GM12873 (cell line): ENCODE measurements around the gene HHIPL2.

Experiments
- TF ChIP-seq, protein P1 (sequence below): IDR thresholded peaks from 2 replicates; pipeline ENCODE4 v1.5.1; 2012; ENCODE audit warnings: low read depth, mild to moderate bottlenecking, moderate library complexity, low read length, control low read depth; ENCODE audit not compliant: insufficient read depth; ENCODE audit errors: missing control alignments

HHIPL2 gene

DNA sequence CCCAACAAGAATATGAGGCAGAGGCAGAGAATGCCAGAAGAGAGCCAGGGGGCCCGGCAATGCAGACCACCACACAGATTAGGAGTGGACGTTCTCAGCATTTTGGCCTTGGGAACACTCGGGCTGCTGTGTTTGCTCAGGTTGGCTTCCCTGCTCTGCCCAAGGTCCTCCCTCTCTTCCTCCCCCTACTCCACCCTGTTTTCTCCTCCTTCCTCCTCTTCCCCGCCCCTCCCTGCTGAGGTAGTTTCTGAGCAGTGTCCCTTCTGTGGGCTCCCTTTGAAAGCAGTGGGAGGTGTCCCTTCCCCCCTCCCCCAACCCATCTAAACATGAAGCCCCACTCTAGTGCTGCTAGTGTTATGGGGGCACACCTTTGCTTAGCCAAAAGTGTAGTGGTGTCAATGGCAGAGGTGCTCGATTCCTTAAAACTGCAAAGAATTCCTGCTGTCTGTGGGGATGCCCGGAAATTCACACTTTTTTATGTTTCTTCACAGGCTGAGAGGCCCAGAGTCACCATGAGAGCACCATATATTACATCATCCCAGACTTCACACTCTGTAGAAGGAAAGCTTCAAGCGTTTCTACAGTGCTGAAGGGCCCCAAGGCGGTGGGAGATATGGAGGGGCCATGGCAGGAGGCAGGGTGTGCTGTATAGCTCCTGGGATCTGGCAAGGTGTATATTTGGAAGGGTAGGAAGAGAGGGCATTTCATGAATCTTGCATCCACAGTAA lies at the start of gene HHIPL2:
HHIPL2 (minus strand) TSS at position 161 of the 728 bp plus-strand sequence; CDS start at position 101, 60 bp downstream.
- TF ChIP-seq, protein P1, sequence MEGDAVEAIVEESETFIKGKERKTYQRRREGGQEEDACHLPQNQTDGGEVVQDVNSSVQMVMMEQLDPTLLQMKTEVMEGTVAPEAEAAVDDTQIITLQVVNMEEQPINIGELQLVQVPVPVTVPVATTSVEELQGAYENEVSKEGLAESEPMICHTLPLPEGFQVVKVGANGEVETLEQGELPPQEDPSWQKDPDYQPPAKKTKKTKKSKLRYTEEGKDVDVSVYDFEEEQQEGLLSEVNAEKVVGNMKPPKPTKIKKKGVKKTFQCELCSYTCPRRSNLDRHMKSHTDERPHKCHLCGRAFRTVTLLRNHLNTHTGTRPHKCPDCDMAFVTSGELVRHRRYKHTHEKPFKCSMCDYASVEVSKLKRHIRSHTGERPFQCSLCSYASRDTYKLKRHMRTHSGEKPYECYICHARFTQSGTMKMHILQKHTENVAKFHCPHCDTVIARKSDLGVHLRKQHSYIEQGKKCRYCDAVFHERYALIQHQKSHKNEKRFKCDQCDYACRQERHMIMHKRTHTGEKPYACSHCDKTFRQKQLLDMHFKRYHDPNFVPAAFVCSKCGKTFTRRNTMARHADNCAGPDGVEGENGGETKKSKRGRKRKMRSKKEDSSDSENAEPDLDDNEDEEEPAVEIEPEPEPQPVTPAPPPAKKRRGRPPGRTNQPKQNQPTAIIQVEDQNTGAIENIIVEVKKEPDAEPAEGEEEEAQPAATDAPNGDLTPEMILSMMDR, result no peak

DNA sequence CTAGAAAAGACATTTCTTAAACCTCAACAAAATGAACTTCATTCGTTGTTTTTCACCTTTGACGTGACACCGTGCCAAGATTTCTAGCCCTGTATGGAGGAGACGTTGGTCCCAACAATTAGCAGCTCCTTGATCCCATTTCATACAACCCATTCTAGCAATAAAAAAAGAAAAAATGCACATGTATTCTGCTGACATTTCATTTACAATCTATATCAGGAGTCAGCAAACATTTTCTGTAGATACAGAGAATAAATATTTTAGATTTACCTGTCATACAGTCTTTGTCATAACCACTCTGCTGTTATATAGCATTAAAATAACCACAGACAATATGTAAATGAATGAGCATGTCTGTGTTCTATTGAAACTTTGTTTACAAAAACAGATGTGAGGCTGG lies 48.8 kb upstream of the HHIPL2 start:
- TF ChIP-seq, protein P1, result no peak

DNA sequence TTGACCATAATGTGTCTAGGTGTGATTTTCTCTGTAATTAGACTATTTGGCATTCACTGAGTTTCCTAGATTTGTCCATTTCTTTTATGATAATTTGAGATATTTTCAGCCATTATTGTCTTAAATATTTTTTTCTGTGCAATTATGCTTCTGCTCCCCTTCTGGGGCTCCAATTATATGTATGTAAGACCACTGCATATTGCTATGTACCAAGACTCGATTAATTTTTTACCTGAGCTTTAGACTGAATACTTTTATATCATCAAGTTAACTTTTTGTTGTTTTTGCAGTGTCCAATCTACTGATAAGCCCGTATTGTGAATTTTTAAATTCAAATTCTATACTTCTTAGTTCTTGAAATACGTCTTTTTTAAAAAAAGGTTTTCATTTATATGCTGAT lies 46.9 kb upstream of the HHIPL2 start:
- TF ChIP-seq, protein P1, result no peak

DNA sequence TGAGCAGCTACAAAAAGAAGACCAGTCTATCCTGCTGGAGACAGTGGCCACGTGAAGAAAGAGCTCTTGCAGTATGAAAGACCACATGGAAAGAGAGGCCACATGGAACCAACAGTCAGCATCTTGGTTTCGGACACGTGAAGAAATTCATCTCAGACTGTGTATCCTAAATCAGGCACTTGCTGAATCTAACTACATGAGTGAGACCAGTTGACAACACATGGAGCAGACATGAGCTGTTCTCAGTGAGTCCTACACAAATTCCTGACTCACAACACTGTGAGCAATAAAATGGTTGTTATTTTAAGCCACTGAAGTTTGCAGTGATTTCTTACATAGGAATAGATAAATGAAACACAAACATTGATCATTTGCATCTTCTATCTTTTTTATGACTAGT lies 44.3 kb upstream of the HHIPL2 start:
- TF ChIP-seq, protein P1, result no peak

DNA sequence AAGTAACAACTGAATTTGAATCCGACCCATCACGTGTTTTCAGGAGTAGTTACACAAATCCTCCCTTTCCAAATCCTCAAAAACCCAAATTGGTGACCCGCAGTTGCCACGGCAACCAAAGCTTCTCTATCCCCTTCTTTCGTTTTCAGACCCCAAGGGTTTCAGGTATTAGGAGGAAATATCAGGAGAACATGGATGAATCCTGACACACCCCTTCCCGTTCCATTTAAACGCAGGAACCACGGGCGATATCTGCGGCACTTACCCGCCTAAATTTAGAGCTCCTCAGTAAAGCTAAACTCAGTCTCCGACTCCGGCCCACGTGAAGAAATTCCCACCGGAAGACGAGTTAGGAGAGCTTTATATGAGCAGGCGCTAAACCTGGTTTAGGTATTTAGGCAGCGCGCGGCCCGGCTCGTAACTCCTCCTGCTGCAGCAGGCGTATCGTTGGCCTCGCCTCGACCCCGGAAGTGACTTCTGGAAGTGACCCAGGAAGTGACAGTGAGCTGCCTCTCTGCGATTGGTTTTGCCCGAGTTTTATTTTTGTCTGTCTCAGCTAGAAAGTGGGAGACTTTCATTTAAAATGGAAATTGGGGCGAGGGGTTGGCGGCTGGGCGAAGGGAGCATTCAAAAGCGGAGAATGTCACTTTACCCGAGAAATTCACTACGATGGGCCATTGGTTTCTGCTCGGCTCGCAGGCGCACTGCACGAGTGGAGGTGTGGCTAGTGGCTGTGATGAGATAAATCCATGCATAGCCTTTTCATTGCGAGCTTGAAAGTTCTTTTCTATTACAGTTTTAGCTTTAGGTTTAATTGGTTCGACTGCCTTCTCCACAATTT lies 41.8 kb upstream of the HHIPL2 start, which contains the start of gene TAF1A:
TAF1A (minus strand) TSS at position 472 of the 841 bp plus-strand sequence.
- TF ChIP-seq, protein P1, result no peak

DNA sequence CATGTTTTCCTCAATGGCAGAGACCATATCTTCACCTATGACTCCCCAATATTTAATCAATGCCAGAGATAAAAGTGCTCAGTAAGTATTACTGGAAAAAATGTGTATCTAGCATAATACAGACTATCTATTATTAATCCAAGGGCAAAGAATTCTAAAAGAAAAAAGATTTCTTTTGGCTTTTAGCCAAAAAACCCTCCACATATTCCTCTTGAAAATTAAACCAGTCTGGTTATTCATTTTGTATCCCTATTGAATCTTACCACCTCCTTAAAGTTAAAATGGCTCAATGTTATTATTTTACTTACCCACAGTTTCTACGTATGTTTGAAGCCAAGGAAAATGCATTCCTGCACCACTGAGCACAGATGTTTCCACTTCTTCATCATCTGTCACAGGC lies 40.2 kb upstream of the HHIPL2 start:
- TF ChIP-seq, protein P1, result no peak

DNA sequence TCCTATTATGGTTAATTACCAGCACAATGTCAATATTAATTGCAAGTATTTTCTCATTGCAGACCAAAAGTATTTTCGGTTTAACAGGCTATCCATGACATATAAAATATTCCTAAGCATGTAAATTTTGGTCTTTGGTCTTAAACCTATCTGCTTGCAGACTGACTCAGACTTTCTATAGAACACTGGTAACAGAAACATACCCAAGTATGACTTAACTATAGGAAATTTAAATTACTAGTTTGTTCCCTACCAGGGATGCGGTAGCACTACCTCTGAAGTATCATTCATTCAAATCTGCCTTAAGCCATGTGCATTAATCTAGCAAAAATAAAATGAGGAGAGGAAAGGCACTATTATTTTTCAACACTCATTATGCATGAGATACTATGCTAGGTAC lies 38.9 kb upstream of the HHIPL2 start:
- TF ChIP-seq, protein P1, result no peak
